Effector CD8-positive, alpha-beta T cell (primary cell): Measurements from ENCODE around the gene MYBBP1A.
A peak's percentile ranks its signal among the peaks of the same experiment; 100 is the strongest.

Experiments used
- DNase-seq: peaks from one replicate; lab custom pipeline; 2025; lab: John Stamatoyannopoulos, UW

Gene MYBBP1A

GRCh38 chr17:4573669-4574068, 18.5 kb upstream of the MYBBP1A start:
- DNase-seq: no peak

- DNase-seq: no peak
Observed at GRCh38 chr17:4573115-4573514, 17.9 kb upstream of the MYBBP1A start.

- DNase-seq: no peak
Observed at GRCh38 chr17:4572131-4572530, 16.9 kb upstream of the MYBBP1A start.

GRCh38 chr17:4569591-4569990, 14.4 kb upstream of the MYBBP1A start:
- DNase-seq: no peak

GRCh38 chr17:4566785-4567184, 11.6 kb upstream of the MYBBP1A start:
- DNase-seq: no peak

GRCh38 chr17:4565209-4566141, 10.3 kb upstream of the MYBBP1A start:
- peak; percentile 33 for DNase-seq

- no peak for DNase-seq
Observed at GRCh38 chr17:4562015-4562969, 7.1 kb upstream of the MYBBP1A start.

GRCh38 chr17:4560837-4561256, 5.7 kb upstream of the MYBBP1A start:
- DNase-seq: no peak

GRCh38 chr17:4560421-4560820, 5.2 kb upstream of the MYBBP1A start, which contains the start of gene GGT6:
TSS of gene GGT6 (minus strand) at chr17:4560577. CDS start at chr17:4560521, 56 bp downstream.
- DNase-seq: no peak

GRCh38 chr17:4559966-4560365, 4.8 kb upstream of the MYBBP1A start:
- DNase-seq: no peak

- DNase-seq: no peak
Observed at GRCh38 chr17:4559139-4559791, 4.1 kb upstream of the MYBBP1A start.

- DNase-seq: no peak
Observed at GRCh38 chr17:4558347-4558971, 3.3 kb upstream of the MYBBP1A start.

GRCh38 chr17:4557626-4558346, 2.6 kb upstream of the MYBBP1A start:
- DNase-seq: no peak

- no peak for DNase-seq
Observed at GRCh38 chr17:4556996-4557395, 1.8 kb upstream of the MYBBP1A start.

- no peak for DNase-seq
Observed at GRCh38 chr17:4555873-4556759, 932 bp upstream of the MYBBP1A start.

GRCh38 chr17:4554441-4554996, 665 bp downstream of the MYBBP1A start:
- no peak for DNase-seq

GRCh38 chr17:4553669-4554068, 1.5 kb downstream of the MYBBP1A start:
- DNase-seq: no peak

- no peak for DNase-seq
Observed at GRCh38 chr17:4551796-4552525, 3.2 kb downstream of the MYBBP1A start.

GRCh38 chr17:4551141-4551540, 4.0 kb downstream of the MYBBP1A start:
- no peak for DNase-seq
